Measurements from ENCODE around the gene NDUFAF4.
"Not testable (repeated sequence)": the region's sequence is repeated elsewhere in the genome, so short reads cannot be mapped to it uniquely, and the experiment has no call there.

The NDUFAF4 gene

GRCh38 chr6:96898241-96898851 lies 655 bp upstream of the NDUFAF4 start:
- peak; percentile 27 for DNase-seq

- DNase-seq, result no peak
These were observed 8.5 kb downstream of the NDUFAF4 start for GRCh38 chr6:96889146-96889545.

GRCh38 chr6:96888745-96889144 lies 8.9 kb downstream of the NDUFAF4 start:
- DNase-seq, result no peak

- DNase-seq, result no peak
These were observed 11.2 kb downstream of the NDUFAF4 start for GRCh38 chr6:96886519-96886918.

GRCh38 chr6:96885187-96885631 lies 12.5 kb downstream of the NDUFAF4 start:
- DNase-seq, result not testable (repeated sequence)

- DNase-seq, result no peak
These were observed 19.5 kb downstream of the NDUFAF4 start for GRCh38 chr6:96878143-96878542.

GRCh38 chr6:96876886-96877545 lies 20.7 kb downstream of the NDUFAF4 start:
- DNase-seq, result no peak

- DNase-seq, result no peak
These were observed 24.7 kb downstream of the NDUFAF4 start for GRCh38 chr6:96872976-96873375.

GRCh38 chr6:96865055-96865405 lies 32.7 kb downstream of the NDUFAF4 start:
- DNase-seq, result no peak

- DNase-seq, result no peak
These were observed 33.3 kb downstream of the NDUFAF4 start for GRCh38 chr6:96864216-96865054.

GRCh38 chr6:96862560-96862959 lies 35.1 kb downstream of the NDUFAF4 start:
- no peak for DNase-seq

- DNase-seq, result no peak
These were observed 36.1 kb downstream of the NDUFAF4 start for GRCh38 chr6:96861588-96861987.

- DNase-seq, result no peak
These were observed 40.8 kb downstream of the NDUFAF4 start for GRCh38 chr6:96856856-96857255.

- DNase-seq, result no peak
These were observed 44.6 kb downstream of the NDUFAF4 start for GRCh38 chr6:96853083-96853482.

- DNase-seq, result no peak
These were observed 45.1 kb downstream of the NDUFAF4 start for GRCh38 chr6:96852605-96853004.

- DNase-seq, result no peak
These were observed 45.8 kb downstream of the NDUFAF4 start for GRCh38 chr6:96851858-96852257.

- DNase-seq, result no peak
These were observed 48.1 kb downstream of the NDUFAF4 start for GRCh38 chr6:96849615-96850014.

- no peak for DNase-seq
These were observed 53.2 kb downstream of the NDUFAF4 start for GRCh38 chr6:96844530-96844929.

- DNase-seq, result no peak
These were observed 56.3 kb downstream of the NDUFAF4 start for GRCh38 chr6:96841345-96841744.

All from inflammatory macrophage treated with lipopolysaccharide for 4 hours (primary cell).